HG03571 (cell line): ENCODE results near the gene TNFRSF11A.

Source experiments
- ATAC-seq: cut with Tn5 transposase; IDR thresholded peaks from one replicate; pipeline ENCODE4 v1.9.1; 2021; ENCODE audit not compliant: unreplicated experiment

TNFRSF11A gene

GRCh38 chr18:62324181-62324828 is 805 bp upstream of the TNFRSF11A start:
- no peak for ATAC-seq

- no peak for ATAC-seq
Observed at GRCh38 chr18:62325806-62326645, 916 bp downstream of the TNFRSF11A start.

- no peak for ATAC-seq
Observed at GRCh38 chr18:62326646-62327348, 1.7 kb downstream of the TNFRSF11A start.

DNA sequence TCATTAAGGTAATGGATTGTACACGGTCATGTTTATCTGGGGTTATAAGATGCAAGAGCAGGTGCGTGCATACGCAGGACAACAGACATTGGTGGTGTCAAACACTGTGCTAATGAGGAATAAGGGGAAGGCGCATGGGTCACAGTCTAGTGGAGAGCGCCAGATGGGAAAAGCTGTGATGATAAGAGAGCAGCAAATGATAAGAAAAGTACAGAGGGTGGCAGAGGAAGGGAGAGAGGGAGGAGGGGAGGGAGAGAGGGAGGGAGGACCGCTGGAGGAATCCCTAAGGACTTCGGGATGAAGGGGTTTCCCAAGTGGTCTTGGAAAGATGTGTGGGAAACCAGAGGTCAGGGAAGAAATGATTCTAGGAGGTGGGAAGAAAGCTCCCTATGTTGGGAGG is 2.9 kb downstream of the TNFRSF11A start:
- no peak for ATAC-seq

DNA sequence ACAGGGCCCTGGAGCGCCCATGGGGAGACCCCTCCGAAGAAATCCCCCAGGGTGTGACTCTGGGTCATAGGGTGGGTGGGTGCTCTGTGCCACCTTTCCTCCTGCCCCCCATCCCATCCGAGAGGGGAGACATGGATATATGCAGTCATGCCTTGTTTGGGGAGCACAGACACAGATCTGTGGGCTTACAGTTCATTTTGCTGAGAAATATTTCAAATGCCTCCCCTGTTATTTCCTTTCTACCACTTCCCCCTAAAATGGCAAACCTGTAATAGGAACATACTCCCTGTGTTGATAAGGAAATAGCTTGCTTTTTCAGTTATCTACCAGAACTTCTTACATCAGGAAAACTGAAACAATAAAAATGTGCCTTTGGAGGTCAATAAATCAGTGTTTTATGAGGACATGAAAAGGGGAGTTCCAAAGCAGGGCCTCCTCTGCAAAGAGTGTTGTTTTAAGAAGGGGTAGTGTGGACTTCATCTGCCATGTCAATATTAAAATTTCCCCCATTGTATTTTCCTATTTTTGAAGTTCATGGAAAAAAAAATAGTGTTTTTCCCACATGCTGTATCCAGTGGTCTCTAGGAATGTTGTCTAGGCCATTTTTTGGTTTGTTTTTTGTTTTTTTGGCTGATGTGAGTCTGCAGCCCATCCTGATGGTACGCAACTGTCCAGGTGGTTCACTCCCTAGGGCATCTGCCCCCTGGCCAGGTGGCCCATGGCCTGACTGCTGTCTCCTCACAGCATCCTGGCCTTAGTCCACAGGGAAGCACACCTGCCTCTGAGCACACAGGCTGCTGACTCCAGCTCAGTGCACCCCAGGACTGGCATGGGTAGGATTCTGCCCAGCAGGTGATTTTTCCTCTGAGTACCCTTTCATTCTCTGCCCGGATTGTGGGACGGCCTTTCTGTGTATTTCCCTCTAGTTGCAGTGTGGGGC is 3.7 kb downstream of the TNFRSF11A start:
- ATAC-seq: no peak

DNA sequence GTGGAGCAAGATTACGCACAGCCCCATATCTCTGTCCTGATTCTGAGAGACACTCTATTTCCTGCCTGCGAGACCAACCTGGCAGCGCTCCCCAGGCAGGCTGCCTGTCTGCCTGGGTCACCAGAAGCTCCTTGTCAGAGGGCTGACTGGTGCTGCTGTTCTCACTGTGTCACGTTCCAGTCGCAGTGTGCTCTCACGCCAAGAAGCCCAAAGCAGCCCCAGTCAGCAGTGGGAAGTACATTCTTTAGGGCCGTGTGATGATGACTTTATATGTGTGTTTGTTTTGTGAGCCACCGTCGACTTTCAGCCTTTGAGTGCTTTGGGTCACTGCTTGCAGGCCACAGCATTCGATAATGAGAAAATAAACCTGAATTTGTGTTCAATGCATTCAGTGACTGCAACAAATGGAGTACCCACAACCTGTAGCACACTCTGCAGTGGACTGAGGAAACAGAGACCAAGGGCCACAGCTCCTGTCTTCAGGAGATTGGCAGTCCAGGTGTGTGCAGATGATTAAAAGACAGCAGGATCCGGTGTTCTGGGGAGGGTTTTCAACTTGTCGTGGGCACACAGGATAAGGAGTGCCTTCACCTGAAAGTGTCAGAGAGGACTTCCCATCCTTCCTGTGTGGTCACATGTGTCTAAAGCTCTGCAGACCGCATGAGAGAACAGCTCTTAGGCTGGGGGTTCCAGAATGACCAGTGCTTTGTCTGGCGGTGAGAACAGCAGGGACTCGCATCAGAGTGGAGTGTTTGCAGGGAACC is 4.8 kb downstream of the TNFRSF11A start:
- ATAC-seq: no peak

DNA sequence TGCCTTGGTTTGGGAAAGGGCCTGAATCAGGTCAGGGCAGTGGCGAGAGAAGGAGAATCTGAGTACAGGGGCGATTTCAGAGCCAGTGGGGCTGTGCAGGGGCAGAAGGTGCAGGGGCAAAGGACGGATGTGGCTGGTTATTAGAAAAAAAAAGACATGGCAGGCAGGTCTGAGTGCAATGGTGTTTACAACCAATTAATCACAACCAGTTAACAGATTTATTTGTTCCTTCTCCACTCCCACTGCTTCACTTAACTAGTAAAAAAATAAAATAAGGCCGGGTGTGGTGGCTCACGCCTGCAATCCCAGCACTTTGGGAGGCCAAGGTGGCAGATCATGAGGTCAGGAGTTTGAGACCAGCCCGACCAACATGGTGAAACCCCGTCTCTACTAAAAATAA is 5.5 kb downstream of the TNFRSF11A start:
- no peak for ATAC-seq

GRCh38 chr18:62331581-62332356 is 6.7 kb downstream of the TNFRSF11A start:
- ATAC-seq: no peak

GRCh38 chr18:62332431-62332830 is 7.3 kb downstream of the TNFRSF11A start:
- no peak for ATAC-seq

DNA sequence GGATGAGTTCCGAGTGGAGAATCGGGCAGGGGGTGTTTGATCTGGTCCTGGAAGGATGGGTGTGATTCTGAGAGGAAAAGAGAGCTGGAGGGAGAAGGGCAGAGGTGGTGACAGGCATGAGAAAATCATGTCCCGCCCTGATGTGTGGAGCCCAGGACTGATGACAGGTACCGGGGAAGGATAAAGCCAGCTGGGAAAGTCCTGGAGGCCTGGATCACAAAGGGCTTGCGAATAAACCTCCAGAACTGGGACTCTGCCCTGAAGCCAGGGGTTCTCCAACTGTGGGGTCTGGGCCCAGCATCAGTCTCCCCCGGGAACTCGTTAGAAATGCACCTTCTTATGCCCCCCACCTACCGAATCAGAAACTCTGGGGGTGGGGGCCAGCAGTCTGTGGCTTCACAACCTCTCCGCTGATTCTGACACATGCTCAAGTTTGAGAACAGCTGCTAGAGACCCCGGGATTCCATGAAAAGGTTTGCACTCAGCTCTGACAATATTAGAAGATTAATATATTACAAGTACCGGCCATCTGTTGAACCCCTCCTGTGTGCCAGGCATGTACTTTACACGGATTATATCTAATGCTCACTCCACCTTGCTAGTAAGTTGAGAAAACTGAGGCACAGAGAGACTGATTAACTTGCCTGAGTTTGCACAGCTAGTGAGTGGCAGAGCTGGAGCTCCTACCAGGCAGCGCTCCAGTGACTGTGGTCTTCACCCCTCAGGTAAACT is 8.0 kb downstream of the TNFRSF11A start:
- ATAC-seq: no peak

DNA sequence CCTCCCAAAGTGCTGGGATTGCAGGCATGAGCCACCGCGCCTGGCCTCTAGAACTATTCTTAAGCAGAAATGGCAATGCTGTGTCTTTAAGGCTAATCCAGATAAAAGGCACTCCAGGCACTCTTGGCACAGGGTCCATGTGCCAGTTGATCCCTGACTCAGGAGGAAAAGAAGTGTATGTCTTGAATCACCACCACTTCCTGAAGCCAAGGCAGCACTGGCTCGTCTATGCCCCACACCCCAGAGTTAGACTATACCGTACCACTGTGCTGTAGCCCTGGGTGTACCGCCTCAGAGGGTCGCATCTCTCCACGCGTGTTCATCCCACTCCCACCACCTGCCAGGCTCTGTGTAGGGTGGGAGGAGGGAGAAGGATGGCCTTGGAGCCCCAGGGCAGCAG is 9.0 kb downstream of the TNFRSF11A start:
- ATAC-seq: no peak

DNA sequence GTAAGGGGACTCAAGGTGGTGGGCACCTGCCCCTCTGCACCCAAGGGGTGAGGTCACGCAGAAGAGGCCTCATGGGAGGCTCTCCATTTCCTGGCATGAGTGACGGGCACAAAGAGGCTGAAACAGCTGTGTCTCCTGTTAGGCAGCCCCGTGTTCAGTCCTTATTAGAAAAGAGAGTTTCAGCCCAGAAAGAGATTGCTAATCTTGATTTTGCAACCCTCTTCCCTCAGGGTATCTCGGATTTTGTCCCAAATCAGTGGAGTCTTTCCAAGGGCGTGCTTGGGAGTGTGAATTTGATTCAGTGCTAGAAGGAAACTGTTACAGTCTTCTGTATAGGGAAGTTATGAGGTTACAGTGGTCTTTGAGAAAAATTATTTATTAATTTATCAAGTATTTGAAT is 10.4 kb downstream of the TNFRSF11A start:
- ATAC-seq: no peak

DNA sequence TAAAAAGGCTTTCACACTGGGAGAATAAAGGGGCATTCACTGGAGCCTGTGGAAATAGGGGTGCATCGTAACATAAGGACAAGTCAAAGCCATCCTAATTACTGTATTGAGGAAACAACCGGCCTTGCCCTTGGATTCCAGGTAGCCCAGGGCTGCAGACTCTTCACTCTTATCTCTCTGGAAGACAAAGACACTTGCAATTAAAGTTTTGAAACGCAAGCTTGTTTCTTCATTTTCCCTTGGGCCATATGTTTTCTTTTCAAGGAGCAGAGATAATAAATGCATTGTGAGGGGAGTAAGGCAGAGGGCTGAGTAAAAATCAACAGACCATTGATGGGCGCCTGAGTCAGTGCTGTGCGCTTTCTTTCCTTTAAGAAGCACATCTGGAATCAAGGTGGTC is 11.5 kb downstream of the TNFRSF11A start:
- ATAC-seq: no peak

DNA sequence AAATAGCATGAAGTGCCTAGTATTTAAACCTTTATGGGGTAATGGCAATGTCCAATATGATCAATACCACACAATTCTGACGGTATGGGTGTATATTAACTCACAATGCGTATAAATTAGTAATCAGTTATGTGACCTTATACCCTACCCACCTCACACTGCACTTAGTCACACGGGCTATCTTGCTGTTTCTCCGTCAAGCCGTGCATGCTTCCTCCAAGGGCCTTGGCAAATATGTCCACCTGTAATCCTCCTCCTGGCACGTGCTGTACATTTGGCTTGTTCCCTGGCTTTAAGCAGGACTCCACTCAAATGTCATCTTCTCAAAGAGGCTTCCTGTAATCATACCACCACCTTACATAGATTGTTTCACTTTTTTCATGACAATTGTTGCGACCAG is 12.2 kb downstream of the TNFRSF11A start:
- no peak for ATAC-seq

DNA sequence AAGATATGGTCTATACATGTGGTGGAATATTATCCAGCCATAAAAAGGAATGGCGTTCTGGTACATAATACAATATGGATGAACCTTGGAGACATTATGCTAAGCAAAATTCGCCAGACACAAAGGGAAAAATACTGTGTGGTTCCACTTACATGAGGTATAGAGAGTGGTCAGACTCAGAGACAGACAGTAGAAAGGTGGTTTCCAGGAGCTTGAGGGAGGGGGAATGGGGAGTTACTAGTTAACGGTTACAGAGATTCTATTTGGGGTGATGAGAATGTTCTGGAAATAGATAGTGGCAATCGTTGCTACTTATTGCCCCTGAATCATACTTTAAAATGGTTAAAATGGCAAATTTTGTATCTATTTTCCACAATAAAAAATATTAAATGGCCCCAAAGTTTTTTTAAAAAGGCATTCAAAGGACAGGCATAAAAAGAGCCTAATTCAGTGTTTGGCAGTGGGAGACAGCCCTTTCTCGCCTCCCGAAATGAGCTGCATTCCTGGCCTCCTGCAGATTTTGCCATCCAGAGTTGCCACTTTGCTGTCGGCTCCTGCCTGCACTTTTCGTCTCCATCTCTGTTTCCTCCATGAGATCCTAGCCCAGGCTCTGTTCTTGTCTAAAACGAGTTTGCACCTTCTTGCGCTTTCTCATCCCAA is 13.5 kb downstream of the TNFRSF11A start:
- ATAC-seq: no peak

GRCh38 chr18:62339106-62339988 is 14.2 kb downstream of the TNFRSF11A start:
- ATAC-seq: no peak

- no peak for ATAC-seq
Observed at GRCh38 chr18:62340996-62341395, 15.9 kb downstream of the TNFRSF11A start.
